ENCODE data around the gene TCAP. TPM values are rescaled to one million over a fixed set of nuclear protein-coding genes. Genes with fewer than 3 reads are reported as not detected.
A peak's percentile ranks its signal among the peaks of the same experiment; 100 is the strongest.

The TCAP gene
- total and polyA plus RNA-seq, 2 donors from 2014 or later, result 1.5 to 1.7 TPM

DNA sequence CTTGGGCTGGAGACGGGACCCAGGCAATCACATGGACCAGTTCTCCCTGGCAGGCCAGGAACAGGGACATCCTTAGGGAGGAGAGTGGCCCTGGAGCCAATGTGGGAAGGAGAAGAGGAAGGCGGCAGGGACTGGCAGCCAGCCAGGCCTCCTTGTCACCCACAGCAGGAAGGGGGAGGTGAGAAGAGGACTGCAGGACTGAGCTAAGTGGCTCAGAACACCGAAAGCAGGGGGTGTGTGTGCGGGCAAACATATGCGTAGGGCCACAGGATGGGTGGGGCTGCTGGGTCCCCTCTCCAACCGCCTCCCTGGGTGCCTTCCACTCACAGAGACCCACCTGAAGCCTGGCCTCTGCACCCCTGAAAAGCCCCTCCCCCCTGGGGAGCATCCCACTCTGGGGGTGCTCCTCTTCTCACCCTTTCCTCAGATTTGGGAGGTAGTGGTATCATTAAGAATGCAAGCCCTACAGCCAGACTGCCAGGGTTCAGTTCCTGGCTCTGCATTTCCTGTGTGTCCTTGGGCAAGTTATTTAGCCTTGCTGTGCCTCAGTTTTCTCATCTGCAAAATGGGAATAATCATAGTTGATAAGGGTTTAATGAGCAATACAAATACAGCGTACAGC lies 11.2 kb downstream of the TCAP start:
- intact Hi-C loops (cut with DNase I), result no loop called here
- H3K9ac ChIP-seq (ENCODE audit: low read length in 3 of 3), result peak overlapping the region in 1 of 3 donors; percentile 77
- FAIRE-seq, result no peak

GRCh38 chr17:39677072-39677471 lies 11.9 kb downstream of the TCAP start:
- no peak for TF ChIP-seq CTCF (IDR thresholded peaks at IDR 0.05; ENCODE audit: borderline replicate concordance, extremely low read depth, insufficient read depth)
- peak overlapping the region in 1 of 3 donors; percentile 7 for H3K9ac ChIP-seq (ENCODE audit: low read length in 3 of 3)
- intact Hi-C loops (cut with DNase I), result no loop called here

More for the DNA sequence above, 11.2 kb downstream of the TCAP start:
- peak overlapping the region; percentile 58 to 91 for H3K27ac ChIP-seq (ENCODE audit: low read depth in 2 of 2, low read length in 2 of 2)
- peaks cover 0 to 2% (median 0%) of the 10 kb centered on the region in 3 donors for H3K36me3 ChIP-seq (ENCODE audit: control insufficient read depth in 2 of 3, insufficient read depth in 3 of 3, low read length in 3 of 3)
- TF ChIP-seq CTCF (IDR thresholded peaks at IDR 0.05; ENCODE audit: borderline replicate concordance, extremely low read depth, insufficient read depth), result no peak
- H3K9me3 ChIP-seq (ENCODE audit: control insufficient read depth in 2 of 3, insufficient read depth in 1 of 3, low read length in 3 of 3), result no peaks in the 10 kb centered on the region
- no peak overlapping the region for H3K4me3 ChIP-seq (ENCODE audit: low read length in 3 of 3)
- H3K4me1 ChIP-seq (ENCODE audit: control insufficient read depth in 2 of 3, insufficient read depth in 2 of 3, low read depth in 1 of 3, low read length in 3 of 3), result peaks cover 0 to 56% (median 32%) of the 10 kb centered on the region in 3 donors
- DNase-seq, result peak in 4 of 5 donors; percentile 51 to 92 (median 70)
- H3K27me3 ChIP-seq (ENCODE audit: control insufficient read depth, insufficient read depth, low read length), result no peaks in the 10 kb centered on the region

GRCh38 chr17:39677542-39678339 lies 12.6 kb downstream of the TCAP start:
- Histone ChIP-seq H3K36me3 (ENCODE audit: control insufficient read depth in 2 of 3, insufficient read depth in 3 of 3, low read length in 3 of 3) (peaks cover 0 to 5% (median 2%) of the 10 kb centered on the region in 3 donors), H3K27ac (ENCODE audit: low read depth in 2 of 2, low read length in 2 of 2) (peak overlapping the region; percentile 70 to 91), H3K4me3 (ENCODE audit: low read length in 3 of 3) (no peak overlapping the region), H3K9ac (ENCODE audit: low read length in 3 of 3) (peak overlapping the region in 1 of 3 donors; percentile 7), H3K9me3 (ENCODE audit: control insufficient read depth in 2 of 3, insufficient read depth in 1 of 3, low read length in 3 of 3) (no peaks in the 10 kb centered on the region), H3K27me3 (ENCODE audit: control insufficient read depth, insufficient read depth, low read length) (no peaks in the 10 kb centered on the region), H3K4me1 (ENCODE audit: control insufficient read depth in 2 of 3, insufficient read depth in 2 of 3, low read depth in 1 of 3, low read length in 3 of 3) (peaks cover 0 to 47% (median 32%) of the 10 kb centered on the region in 3 donors)
- no peak for FAIRE-seq
- peak; percentile 73 to 93 (median 93) for DNase-seq
- intact Hi-C loops (cut with DNase I), result no loop called here
- no peak for TF ChIP-seq CTCF (IDR thresholded peaks at IDR 0.05; ENCODE audit: borderline replicate concordance, extremely low read depth, insufficient read depth)

More at GRCh38 chr17:39677072-39677471, 11.9 kb downstream of the TCAP start:
- Histone ChIP-seq H3K4me1 (ENCODE audit: control insufficient read depth in 2 of 3, insufficient read depth in 2 of 3, low read depth in 1 of 3, low read length in 3 of 3) (peaks cover 0 to 49% (median 32%) of the 10 kb centered on the region in 3 donors), H3K4me3 (ENCODE audit: low read length in 3 of 3) (no peak overlapping the region), H3K9me3 (ENCODE audit: control insufficient read depth in 2 of 3, insufficient read depth in 1 of 3, low read length in 3 of 3) (no peaks in the 10 kb centered on the region), H3K27ac (ENCODE audit: low read depth in 2 of 2, low read length in 2 of 2) (peak overlapping the region; percentile 58 to 91), H3K27me3 (ENCODE audit: control insufficient read depth, insufficient read depth, low read length) (no peaks in the 10 kb centered on the region), H3K36me3 (ENCODE audit: control insufficient read depth in 2 of 3, insufficient read depth in 3 of 3, low read length in 3 of 3) (peaks cover 0 to 2% (median 0%) of the 10 kb centered on the region in 3 donors)
- DNase-seq (peak in 1 of 5 donors; percentile 29), FAIRE-seq (no peak)
